Ammon's horn (tissue), 1 donor: Measurements from ENCODE around the gene PKDCC.
A peak's percentile ranks its signal among the peaks of the same experiment; 100 is the strongest.
"Not testable (repeated sequence)": the region's sequence is repeated elsewhere in the genome, so short reads cannot be mapped to it uniquely, and the experiment has no call there.

Experiments
- DNase-seq: peaks from one replicate; pipeline ENCODE4 v3.0.0-alpha.2; 2016; ENCODE audit warnings: low spot score

PKDCC gene

GRCh38 chr2:42063431-42064171 lies 15.8 kb downstream of the PKDCC start:
- no peak for DNase-seq

- DNase-seq, result no peak
Observed at GRCh38 chr2:42064417-42064942, 16.7 kb downstream of the PKDCC start.

GRCh38 chr2:42065753-42066152 lies 17.9 kb downstream of the PKDCC start:
- DNase-seq, result not testable (repeated sequence)

GRCh38 chr2:42067001-42067400 lies 19.2 kb downstream of the PKDCC start:
- not testable (repeated sequence) for DNase-seq

- DNase-seq, result no peak
Observed at GRCh38 chr2:42067521-42067920, 19.7 kb downstream of the PKDCC start.

GRCh38 chr2:42068571-42069178 lies 20.9 kb downstream of the PKDCC start:
- no peak for DNase-seq

GRCh38 chr2:42069568-42069967 lies 21.7 kb downstream of the PKDCC start:
- no peak for DNase-seq

GRCh38 chr2:42071791-42072190 lies 24.0 kb downstream of the PKDCC start:
- DNase-seq, result no peak

- DNase-seq, result no peak
Observed at GRCh38 chr2:42072349-42073118, 24.7 kb downstream of the PKDCC start.

- DNase-seq, result no peak
Observed at GRCh38 chr2:42073739-42074503, 26.1 kb downstream of the PKDCC start.

- DNase-seq, result no peak
Observed at GRCh38 chr2:42074661-42075060, 26.8 kb downstream of the PKDCC start.

- no peak for DNase-seq
Observed at GRCh38 chr2:42076357-42077225, 28.8 kb downstream of the PKDCC start.

- DNase-seq, result no peak
Observed at GRCh38 chr2:42077343-42077742, 29.5 kb downstream of the PKDCC start.

GRCh38 chr2:42079737-42080287 lies 32.0 kb downstream of the PKDCC start:
- DNase-seq, result no peak

- DNase-seq, result not testable (repeated sequence)
Observed at GRCh38 chr2:42081151-42081550, 33.3 kb downstream of the PKDCC start.

- no peak for DNase-seq
Observed at GRCh38 chr2:42082016-42082415, 34.2 kb downstream of the PKDCC start.

- DNase-seq, result no peak
Observed at GRCh38 chr2:42084231-42084671, 36.4 kb downstream of the PKDCC start.

- DNase-seq, result not testable (repeated sequence)
Observed at GRCh38 chr2:42085070-42085469, 37.2 kb downstream of the PKDCC start.

GRCh38 chr2:42085706-42086487 lies 38.1 kb downstream of the PKDCC start:
- no peak for DNase-seq

- DNase-seq, result peak; percentile 84
Observed at GRCh38 chr2:42086500-42086953, 38.7 kb downstream of the PKDCC start.
